ENCODE data around the gene NSRP1.

DNA sequence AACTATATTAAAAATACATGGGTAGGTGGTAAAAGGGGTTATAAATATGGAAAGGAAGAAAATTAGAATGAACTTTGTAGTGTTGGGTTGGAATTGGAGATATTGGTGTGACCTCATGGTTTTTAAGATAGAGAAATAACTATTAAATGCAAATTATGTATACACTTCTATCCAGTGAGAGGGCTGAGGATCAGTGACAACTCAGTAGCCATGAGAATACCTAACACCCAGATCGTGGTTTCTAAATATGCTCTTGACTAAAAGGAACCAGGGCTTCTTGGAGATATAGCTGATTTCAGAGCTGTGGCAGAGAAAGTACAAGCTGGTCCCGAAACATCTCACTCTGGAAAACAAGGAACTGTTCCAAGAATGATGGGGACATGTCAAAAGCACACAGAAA lies 74.5 kb downstream of the NSRP1 start:
- no peak for TF ChIP-seq POLR2A (IDR thresholded peaks at IDR 0.05)
- TF ChIP-seq, protein P1, sequence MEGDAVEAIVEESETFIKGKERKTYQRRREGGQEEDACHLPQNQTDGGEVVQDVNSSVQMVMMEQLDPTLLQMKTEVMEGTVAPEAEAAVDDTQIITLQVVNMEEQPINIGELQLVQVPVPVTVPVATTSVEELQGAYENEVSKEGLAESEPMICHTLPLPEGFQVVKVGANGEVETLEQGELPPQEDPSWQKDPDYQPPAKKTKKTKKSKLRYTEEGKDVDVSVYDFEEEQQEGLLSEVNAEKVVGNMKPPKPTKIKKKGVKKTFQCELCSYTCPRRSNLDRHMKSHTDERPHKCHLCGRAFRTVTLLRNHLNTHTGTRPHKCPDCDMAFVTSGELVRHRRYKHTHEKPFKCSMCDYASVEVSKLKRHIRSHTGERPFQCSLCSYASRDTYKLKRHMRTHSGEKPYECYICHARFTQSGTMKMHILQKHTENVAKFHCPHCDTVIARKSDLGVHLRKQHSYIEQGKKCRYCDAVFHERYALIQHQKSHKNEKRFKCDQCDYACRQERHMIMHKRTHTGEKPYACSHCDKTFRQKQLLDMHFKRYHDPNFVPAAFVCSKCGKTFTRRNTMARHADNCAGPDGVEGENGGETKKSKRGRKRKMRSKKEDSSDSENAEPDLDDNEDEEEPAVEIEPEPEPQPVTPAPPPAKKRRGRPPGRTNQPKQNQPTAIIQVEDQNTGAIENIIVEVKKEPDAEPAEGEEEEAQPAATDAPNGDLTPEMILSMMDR (IDR thresholded peaks at IDR 0.05) = no peak
